ELF-1 (cell line): Measurements from ENCODE around the gene SRCIN1.
"Not testable (repeated sequence)": the region's sequence is repeated elsewhere in the genome, so short reads cannot be mapped to it uniquely, and the experiment has no call there.

ENCODE experiments used
- DNase-seq: peaks from one replicate; pipeline ENCODE4 v3.0.0-alpha.2; 2016; ENCODE audit warnings: low read depth, low spot score

Gene SRCIN1

GRCh38 chr17:38510421-38511149 lies 95.2 kb downstream of the SRCIN1 start:
- DNase-seq = peak; percentile 61

GRCh38 chr17:38509772-38510420 lies 95.9 kb downstream of the SRCIN1 start:
- DNase-seq = peak; percentile 44

GRCh38 chr17:38508954-38509771 lies 96.6 kb downstream of the SRCIN1 start:
- peak; percentile 96 for DNase-seq

DNA sequence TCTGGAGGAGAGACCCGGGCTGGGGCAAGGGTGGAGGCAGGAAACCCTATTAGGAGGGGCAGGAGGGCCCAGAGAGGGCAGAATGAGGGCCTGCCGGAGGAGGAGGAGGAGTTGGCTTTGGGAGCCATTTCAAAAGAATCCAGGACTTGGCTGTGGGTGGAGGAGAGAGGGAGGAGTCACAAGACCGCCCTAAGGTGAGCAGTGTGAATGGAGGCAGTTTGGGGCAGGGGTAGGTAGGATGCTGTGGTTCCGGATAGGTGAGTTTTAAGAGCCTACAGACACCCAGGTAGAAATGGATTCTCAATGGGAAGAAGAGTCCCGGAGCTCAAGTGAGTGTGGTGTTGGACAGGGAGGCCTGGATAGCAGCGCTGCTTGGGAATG lies 97.2 kb downstream of the SRCIN1 start:
- DNase-seq = peak; percentile 50

GRCh38 chr17:38507921-38508569 lies 97.7 kb downstream of the SRCIN1 start:
- DNase-seq = no peak

DNA sequence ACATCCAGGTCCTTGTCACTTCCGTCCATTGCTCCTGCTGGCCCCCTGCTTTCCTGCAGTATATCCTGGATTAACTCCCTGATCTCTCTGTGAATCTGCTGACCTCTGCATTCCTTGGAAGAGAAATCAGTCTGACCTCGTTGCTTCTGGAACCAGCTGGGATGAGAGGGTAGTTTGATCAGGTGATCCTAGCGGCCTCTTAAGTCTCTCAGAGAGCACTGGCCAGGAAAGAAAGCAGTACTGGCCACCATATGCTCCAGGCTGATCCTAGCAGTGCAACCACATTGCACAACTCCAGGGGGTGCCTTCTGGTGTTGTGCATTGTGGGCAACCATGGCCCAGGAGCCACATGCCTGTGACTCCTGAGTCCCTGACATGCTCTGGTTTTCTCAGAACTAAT lies 98.3 kb downstream of the SRCIN1 start:
- DNase-seq = no peak

GRCh38 chr17:38504216-38504615 lies 101.5 kb downstream of the SRCIN1 start:
- DNase-seq = no peak

- DNase-seq = peak; percentile 75
Measured at GRCh38 chr17:38503286-38503913, 102.4 kb downstream of the SRCIN1 start.

GRCh38 chr17:38501718-38502117 lies 104.0 kb downstream of the SRCIN1 start:
- DNase-seq = not testable (repeated sequence)

- not testable (repeated sequence) for DNase-seq
Measured at GRCh38 chr17:38499230-38499629, 106.5 kb downstream of the SRCIN1 start.

DNA sequence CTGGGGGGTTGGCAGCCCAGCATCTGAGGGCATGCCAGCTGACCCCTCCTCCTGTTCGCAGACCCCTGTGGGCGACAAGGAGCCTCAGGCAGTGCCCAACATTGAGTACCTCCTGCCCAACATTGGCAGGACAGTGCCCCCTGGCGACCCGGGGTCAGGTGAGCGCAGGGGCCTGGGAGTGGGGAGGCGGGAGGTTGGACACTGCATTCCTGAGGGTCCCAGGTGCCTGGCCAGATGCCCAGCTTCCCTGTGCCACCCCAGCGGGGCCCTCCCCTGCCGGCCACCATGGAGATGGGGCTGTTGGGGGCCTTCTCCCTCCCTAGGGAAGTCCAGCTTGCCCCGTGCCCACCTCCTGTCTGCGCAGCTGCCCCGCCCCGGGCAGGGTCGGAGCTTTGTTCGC lies 107.4 kb downstream of the SRCIN1 start:
- no peak for DNase-seq

GRCh38 chr17:38497656-38498055 lies 108.1 kb downstream of the SRCIN1 start:
- not testable (repeated sequence) for DNase-seq

DNA sequence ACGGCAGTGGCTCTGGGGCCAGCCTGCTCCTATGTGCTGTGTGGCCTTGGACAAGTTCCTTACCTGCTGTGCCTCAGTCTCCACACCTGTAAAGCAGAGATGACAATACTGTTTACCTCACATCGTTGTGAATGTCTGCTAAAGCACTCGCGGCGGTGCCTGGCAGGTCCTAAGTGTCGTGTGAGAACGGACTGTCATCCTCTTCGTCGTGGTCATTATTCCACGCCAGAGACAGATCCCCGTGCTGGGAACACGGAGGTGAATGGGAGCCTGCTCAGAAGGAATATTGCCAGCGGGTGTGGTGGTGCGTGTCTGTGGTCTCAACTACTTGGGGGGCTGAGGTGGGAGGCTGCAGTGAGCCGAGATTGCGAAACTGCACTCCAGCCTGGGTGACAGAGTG lies 111.6 kb downstream of the SRCIN1 start:
- DNase-seq = not testable (repeated sequence)

GRCh38 chr17:38492067-38493040 lies 113.4 kb downstream of the SRCIN1 start:
- peak; percentile 87 for DNase-seq

GRCh38 chr17:38491346-38492066 lies 114.2 kb downstream of the SRCIN1 start:
- DNase-seq = not testable (repeated sequence)

DNA sequence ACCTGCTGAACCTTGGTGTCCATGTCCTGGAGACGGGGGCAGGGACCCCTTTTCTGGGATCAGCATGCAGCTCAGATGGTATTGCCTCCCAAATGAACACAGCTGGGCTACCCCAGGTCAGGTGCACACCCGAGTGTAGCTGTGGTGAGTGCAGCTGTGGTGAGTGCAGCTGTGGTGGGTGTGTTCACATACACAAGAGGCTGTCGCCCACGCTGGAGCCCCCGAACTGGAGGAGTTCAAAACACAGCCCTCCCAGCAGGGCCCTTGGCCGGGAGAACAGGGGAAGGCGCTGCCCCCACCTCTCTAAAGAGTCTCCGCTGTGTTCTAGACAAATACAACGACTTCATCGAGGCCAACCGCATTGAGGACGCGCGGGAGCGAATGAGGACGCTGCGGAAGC lies 116.0 kb downstream of the SRCIN1 start:
- DNase-seq = not testable (repeated sequence)

GRCh38 chr17:38485681-38486298 lies 120.0 kb downstream of the SRCIN1 start:
- DNase-seq = not testable (repeated sequence)

DNA sequence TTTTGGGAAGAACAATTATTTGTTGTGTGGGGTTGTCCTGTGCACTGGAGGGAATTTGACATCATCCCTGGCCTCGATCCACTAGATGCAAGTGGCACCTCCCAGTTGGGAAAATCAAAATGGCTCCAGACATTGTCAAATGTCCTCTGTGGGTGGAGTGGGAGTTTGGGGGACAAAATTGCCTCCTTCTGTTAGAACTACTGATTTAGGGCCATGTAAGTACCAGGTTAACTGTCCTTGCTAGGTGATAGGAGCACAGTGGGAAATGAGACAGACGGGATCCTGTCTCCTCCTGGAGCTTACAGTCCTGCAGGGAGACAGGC lies 120.6 kb downstream of the SRCIN1 start:
- no peak for DNase-seq
